Sigmoid colon (tissue), 4 donors: ENCODE measurements around the gene PARP12.

Experiments used
- POLR2A ChIP-seq, 2 donors: fragments of 450-650 bp; IDR thresholded peaks; one replicate each; pipeline ENCODE4 v1.6.1; 2016; ENCODE audit warnings: antibody characterized with exemption in 2 of 2, mild to moderate bottlenecking in 2 of 2, moderate library complexity in 2 of 2
- POLR2AphosphoS5 ChIP-seq, 4 donors: sonication (generic); formaldehyde crosslinking; IDR thresholded peaks; one replicate each; pipeline ENCODE4 v1.6.1; 2017; ENCODE audit warnings: antibody characterized with exemption in 4 of 4
- TF ChIP-seq, protein P1 (sequence below), 4 experiments: fragments of 450-650 bp in 3 of 4; fragments of 200-600 bp in 1 of 4; IDR thresholded peaks; one replicate each; pipeline ENCODE4 v1.5.1; 2016 to 2019; ENCODE audit warnings: antibody characterized with exemption in 4 of 4, mild to moderate bottlenecking in 3 of 4, moderate library complexity in 2 of 4

DNA sequence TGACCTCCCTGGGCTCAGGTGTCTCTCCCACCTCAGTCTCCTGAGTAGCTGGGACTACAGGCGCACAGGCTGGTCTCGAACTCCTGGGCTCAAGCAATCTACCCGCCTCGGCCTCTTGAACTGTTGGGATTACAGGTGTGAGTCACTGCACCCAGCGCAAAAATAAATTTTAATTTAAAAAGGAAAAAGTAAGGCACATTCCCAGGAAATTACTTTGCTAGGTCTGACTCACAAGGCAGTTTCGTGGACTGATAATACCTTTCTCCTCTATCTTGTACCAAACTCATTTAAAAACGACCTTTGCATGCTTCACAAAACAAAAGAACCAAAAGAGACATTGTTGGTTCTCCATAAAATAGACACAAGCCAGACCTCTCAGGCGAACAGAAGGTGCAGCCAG is 29.7 kb downstream of the PARP12 start:
- no peak for TF ChIP-seq POLR2A (IDR thresholded peaks at IDR 0.05)
- TF ChIP-seq, protein P1, sequence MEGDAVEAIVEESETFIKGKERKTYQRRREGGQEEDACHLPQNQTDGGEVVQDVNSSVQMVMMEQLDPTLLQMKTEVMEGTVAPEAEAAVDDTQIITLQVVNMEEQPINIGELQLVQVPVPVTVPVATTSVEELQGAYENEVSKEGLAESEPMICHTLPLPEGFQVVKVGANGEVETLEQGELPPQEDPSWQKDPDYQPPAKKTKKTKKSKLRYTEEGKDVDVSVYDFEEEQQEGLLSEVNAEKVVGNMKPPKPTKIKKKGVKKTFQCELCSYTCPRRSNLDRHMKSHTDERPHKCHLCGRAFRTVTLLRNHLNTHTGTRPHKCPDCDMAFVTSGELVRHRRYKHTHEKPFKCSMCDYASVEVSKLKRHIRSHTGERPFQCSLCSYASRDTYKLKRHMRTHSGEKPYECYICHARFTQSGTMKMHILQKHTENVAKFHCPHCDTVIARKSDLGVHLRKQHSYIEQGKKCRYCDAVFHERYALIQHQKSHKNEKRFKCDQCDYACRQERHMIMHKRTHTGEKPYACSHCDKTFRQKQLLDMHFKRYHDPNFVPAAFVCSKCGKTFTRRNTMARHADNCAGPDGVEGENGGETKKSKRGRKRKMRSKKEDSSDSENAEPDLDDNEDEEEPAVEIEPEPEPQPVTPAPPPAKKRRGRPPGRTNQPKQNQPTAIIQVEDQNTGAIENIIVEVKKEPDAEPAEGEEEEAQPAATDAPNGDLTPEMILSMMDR (IDR thresholded peaks at IDR 0.05) = no peak
- TF ChIP-seq POLR2AphosphoS5 (IDR thresholded peaks at IDR 0.05) = peak in 1 of 4 donors; percentile 42
